Activated CD8-positive, alpha-beta memory T cell treated with anti-CD3 and anti-CD28 coated beads, Interleukin-2, amount 50 U/mL, for 1 hour (primary cell): ENCODE results near the gene NIN.
"Not testable (repeated sequence)": the region's sequence is repeated elsewhere in the genome, so short reads cannot be mapped to it uniquely, and the experiment has no call there.

Source experiments
- DNase-seq: peaks from one replicate; pipeline ENCODE4 v3.0.0-alpha.2; 2020; ENCODE audit errors: extremely low read depth

The NIN gene

DNA sequence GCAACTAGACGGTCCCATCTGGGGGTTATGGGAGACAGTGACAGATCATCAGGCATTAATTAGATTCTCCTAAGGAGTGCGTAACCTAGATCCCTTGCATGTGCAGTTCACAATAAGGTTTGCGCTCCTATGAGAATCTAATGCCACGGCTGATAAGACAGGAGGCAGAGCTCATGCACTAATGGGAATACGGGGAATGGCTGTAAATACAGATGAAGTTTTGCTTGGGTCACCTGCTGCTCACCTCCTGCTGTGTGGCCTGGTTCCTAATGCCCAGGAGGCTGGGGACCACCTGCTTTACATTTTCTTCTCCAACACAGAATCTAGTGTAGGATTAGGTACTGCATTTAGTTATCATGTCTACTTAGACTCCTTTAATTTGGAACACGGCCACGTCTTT, 113.2 kb downstream of the NIN start:
- DNase-seq: no peak

GRCh38 chr14:50714450-50715073, 116.4 kb downstream of the NIN start:
- DNase-seq: no peak

DNA sequence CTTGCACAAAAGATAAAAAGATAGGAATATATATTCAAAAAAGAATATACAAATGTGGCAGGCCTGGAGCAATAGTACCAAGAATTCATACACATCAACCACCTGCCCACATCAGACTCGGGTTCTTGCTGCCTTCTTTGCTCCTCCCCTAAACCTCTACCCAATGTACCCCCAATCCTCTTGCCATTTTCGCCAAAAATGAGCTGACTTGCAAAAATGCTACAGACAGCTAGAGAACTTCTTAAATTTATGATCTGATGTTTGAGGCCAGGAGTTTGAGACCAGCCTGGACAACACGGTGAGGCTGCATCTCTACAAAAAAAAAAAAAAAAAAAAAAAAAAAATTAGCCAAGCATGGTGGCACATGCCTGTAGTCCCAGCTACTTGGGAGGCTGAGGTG, 119.9 kb downstream of the NIN start:
- DNase-seq: no peak

DNA sequence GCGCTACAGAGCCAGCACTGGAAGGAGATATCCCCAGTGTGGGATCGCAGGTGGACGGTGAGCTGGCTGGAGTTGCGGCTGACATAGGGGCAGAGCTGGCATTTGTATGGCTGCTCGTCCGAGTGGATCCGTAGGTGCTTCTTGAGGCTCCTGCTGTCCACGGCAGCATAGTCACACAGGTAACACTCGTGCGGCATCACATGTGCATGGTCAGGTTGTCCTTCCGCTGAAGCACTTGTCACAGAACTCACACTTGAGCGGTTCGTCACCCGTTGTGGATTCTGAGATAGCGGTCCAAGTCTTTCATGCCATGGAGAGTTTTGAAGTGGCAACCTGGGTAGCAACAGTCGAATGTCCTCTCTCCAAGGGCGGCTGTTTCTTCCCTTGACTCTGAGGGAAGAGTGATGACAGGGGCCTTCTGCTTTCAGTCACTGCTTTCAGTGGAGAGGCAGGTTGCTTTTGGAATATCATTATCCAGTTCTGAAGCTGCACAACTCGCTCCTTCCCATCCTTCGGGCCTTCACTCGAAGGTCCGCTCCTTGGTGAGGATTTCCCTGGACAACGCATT, 125.9 kb downstream of the NIN start:
- no peak for DNase-seq

- no peak for DNase-seq
These were observed 126.4 kb downstream of the NIN start for GRCh38 chr14:50704454-50705010.

- DNase-seq: no peak
These were observed 133.2 kb downstream of the NIN start for GRCh38 chr14:50697659-50698290.

GRCh38 chr14:50694260-50694659, 136.7 kb downstream of the NIN start:
- DNase-seq: not testable (repeated sequence)

DNA sequence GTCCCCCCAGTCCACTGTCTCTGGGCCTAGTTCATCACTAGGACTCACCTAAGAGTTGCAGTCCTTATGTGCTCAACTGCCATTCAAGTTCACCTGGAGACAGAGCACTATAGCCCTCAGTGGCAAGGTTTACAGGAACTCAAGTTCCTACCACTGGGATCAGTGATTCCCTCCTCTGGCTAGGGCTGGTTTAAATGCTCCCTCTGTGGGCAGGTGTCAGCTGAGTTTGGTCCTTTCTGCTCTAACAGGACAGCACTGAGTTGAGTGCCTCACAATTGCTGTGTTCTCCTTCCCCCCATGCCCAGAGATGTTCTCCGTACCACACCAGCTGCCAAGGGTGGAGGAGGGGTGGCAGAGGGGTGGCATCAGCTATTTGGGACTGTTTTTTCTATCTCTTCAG, 142.1 kb downstream of the NIN start:
- no peak for DNase-seq

- no peak for DNase-seq
These were observed 151.3 kb downstream of the NIN start for GRCh38 chr14:50679674-50680073.

- no peak for DNase-seq
These were observed 152.8 kb downstream of the NIN start for GRCh38 chr14:50678163-50678562.

DNA sequence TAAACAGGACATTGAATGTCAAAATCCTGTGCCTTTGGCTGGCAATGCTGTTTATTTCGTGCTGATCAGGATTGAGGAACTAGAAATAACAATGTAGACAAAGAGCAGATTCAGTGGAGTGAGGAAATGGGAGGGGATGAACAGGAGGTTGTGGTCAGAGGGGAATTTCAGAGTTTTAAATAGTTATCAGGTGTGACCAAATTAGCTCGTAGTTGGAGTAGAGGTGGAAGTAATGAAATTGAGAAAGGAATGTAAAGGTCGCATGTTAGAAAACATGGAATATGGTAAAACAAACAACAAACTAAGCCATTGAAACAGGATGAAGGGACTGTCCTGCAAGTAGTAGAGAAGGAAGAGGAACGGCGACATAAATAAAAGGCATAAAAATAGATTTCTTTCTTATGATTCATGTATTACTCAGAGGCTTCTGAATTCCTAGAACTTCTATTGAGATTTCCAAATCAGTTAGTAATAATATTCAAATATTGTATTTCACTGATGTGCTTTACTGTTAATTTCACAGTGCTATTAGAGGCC, 153.4 kb downstream of the NIN start:
- DNase-seq: no peak

- no peak for DNase-seq
These were observed 154.0 kb downstream of the NIN start for GRCh38 chr14:50676814-50677516.

DNA sequence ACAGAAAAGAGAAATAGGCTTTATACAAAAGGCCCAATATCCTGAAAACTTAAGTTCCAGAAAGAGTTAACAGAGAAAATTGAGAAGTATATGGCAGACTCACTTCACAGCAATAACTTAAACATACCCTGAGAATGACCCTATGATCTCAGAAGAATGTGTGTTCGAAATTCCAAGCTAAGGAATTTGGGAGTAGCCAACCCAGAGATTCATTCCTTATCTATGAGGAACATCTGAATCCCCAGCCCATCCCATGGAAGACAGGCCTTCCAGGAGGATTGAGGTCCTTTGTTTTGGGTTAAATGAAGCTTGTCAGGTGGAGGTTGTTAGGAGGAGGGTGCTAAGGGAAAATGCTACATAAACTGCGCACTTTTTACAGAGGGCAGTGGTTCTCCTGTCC, 155.4 kb downstream of the NIN start:
- DNase-seq: no peak

- no peak for DNase-seq
These were observed 160.1 kb downstream of the NIN start for GRCh38 chr14:50670866-50671256.

- DNase-seq: no peak
These were observed 160.6 kb downstream of the NIN start for GRCh38 chr14:50670196-50670865.
